Immature natural killer cell (primary cell): ENCODE measurements around the gene UPK3A. TPM values are rescaled to one million over a fixed set of nuclear protein-coding genes. Genes with fewer than 3 reads are reported as not detected.
A peak's percentile ranks its signal among the peaks of the same experiment; 100 is the strongest.

Experiments used
- DNase-seq, 3 donors: peaks; one replicate each; pipeline ENCODE4 v3.0.0; 2022; ENCODE audit warnings: mixed read lengths in 1 of 3
- H3K27ac Mint-ChIP-seq, 6 donors: one replicate each; pipeline ENCODE4 v1.8.0; 2020; ENCODE audit warnings: mixed read lengths in 6 of 6, mild to moderate bottlenecking in 5 of 6, inconsistent platforms in 4 of 6, moderate library complexity in 3 of 6
- H3K27me3 Mint-ChIP-seq, 3 donors: one replicate each; pipeline ENCODE4 v1.8.0; 2020 to 2021; ENCODE audit warnings: low read depth in 3 of 3, mild to moderate bottlenecking in 3 of 3, mixed read lengths in 3 of 3, moderate library complexity in 3 of 3, inconsistent platforms in 1 of 3
- H3K36me3 Mint-ChIP-seq, 3 donors: one replicate each; pipeline ENCODE4 v1.8.0; 2020; ENCODE audit warnings: mixed read lengths in 3 of 3, inconsistent platforms in 2 of 3, mild to moderate bottlenecking in 2 of 3
- H3K4me1 Mint-ChIP-seq, 2 donors: one replicate each; pipeline ENCODE4 v1.8.0; 2020; ENCODE audit warnings: inconsistent platforms in 2 of 2, mild to moderate bottlenecking in 2 of 2, mixed read lengths in 2 of 2, moderate library complexity in 1 of 2
- H3K4me3 Mint-ChIP-seq, 5 donors: one replicate each; pipeline ENCODE4 v1.8.0; 2020; ENCODE audit warnings: mild to moderate bottlenecking in 5 of 5, mixed read lengths in 5 of 5, inconsistent platforms in 3 of 5, moderate library complexity in 3 of 5
- H3K9me3 Mint-ChIP-seq, 6 donors: one replicate each; pipeline ENCODE4 v1.8.0; 2020; ENCODE audit warnings: mild to moderate bottlenecking in 6 of 6, mixed read lengths in 6 of 6, inconsistent platforms in 4 of 6, moderate library complexity in 3 of 6
- polyA plus RNA-seq, 3 donors: library from polyadenylated mRNA; unstranded; fragments of 300-500 nt; fragmentation: Illumina TruSeq; gene quantifications; one replicate each; pipeline ENCODE4 v1.2.3, GENCODE V29; 2021

The UPK3A gene
- polyA plus RNA-seq, 3 donors from 2014 or later, result 2.7 to 6.4 TPM; not detected in 1

DNA sequence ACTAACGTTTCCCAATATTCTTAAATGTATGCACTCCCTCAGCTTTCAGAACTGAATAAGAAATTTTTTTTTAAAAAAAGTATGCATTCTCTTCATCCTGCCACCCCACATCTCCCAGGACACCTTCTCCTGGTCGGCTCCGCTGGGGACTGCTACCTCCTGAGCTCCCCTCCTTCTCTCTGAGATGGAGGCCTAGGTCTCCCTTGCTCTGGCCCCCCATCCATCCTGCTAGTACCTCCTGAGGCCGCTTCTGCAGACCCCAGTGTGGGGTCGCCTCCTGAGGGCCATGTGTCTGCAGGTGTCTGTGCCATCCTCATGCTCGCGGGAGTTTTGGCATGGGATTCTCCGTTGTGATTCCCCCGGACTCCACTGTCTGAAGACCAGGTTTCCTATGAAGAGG lies 52.8 kb downstream of the UPK3A start:
- Mint-ChIP-seq H3K27ac (no peak overlapping the region), H3K9me3 (no peaks in the 10 kb centered on the region), H3K4me1 (peaks cover 11 to 14% of the 10 kb centered on the region in 2 donors), H3K27me3 (peaks cover 0 to 5% (median 3%) of the 10 kb centered on the region in 3 donors), H3K36me3 (peaks cover 29 to 53% (median 44%) of the 10 kb centered on the region in 3 donors), H3K4me3 (no peak overlapping the region)
- DNase-seq, result no peak

DNA sequence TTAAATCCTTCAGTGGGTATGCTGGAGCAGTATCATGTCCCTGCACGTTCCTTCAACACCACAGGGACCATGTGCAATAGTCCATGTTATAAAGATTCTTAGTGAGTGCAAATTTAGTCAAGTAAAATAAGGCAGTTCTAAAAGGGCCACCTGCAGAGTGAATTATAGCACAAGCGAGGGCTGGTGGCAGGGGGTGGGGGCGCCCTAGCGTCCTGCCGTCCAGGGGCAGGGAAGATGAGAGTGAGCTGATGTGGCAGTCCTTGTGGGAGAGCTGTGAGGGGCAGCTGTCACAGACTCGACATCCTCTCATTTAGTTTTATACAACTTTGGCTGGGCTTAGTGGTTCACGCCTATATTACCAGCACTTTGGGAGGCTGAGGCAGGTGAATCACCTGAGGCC lies 54.0 kb downstream of the UPK3A start:
- Mint-ChIP-seq H3K4me3 (no peak overlapping the region), H3K9me3 (no peaks in the 10 kb centered on the region), H3K27ac (no peak overlapping the region), H3K27me3 (peaks cover 0 to 5% (median 3%) of the 10 kb centered on the region in 3 donors), H3K4me1 (peaks cover 10 to 12% of the 10 kb centered on the region in 2 donors), H3K36me3 (peaks cover 24 to 53% (median 38%) of the 10 kb centered on the region in 3 donors)
- DNase-seq, result no peak

DNA sequence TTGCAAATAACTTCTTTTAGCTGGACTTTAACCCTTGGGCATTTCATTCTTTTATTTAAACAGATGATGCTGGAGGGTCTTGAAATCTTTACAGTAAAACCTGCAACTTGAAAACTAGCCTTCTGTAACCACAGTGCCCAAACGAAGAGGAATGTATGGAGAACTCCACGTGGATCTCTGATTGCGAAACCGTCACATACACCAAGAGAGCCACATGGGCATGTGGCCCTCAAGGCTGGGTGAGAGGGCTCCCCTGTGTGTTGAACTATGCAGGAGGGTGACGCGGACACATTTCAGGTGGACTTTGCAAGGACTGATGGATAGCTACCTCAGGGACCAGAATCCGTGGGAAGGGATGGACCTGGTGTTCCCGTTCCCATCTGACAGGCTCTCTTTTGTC lies 55.6 kb downstream of the UPK3A start:
- Mint-ChIP-seq H3K36me3 (peaks cover 22 to 46% (median 35%) of the 10 kb centered on the region in 3 donors), H3K27me3 (peaks cover 0 to 5% (median 2%) of the 10 kb centered on the region in 3 donors), H3K9me3 (no peaks in the 10 kb centered on the region), H3K4me1 (peaks cover 0 to under 1% of the 10 kb centered on the region in 2 donors), H3K27ac (no peak overlapping the region), H3K4me3 (no peak overlapping the region)
- no peak for DNase-seq

DNA sequence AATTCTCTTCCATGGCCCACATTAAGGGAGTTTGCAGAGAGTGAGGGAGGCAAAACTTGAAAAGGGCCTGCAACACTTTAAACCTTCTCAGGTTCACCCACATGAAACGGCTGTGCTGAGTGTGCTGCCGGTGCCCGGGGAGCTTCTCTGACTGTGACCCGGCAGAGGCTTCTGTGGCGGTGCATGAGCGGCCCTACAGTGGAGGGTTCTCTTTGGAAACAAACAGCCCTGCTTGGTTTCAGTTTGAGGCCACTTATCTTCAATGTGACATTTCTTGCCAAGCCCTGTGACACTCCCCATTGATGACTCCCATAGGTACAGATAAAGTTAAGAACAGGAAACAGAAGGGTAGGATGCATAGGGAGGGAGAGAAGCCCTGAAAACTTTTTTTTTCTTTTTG lies 56.7 kb downstream of the UPK3A start:
- no peak overlapping the region for H3K27ac Mint-ChIP-seq
- no peaks in the 10 kb centered on the region for H3K4me1 Mint-ChIP-seq
- peaks cover 0 to 5% (median 2%) of the 10 kb centered on the region in 3 donors for H3K27me3 Mint-ChIP-seq
- no peak for DNase-seq
- H3K4me3 Mint-ChIP-seq, result no peak overlapping the region
- H3K36me3 Mint-ChIP-seq, result peaks cover 20 to 35% (median 30%) of the 10 kb centered on the region in 3 donors
- H3K9me3 Mint-ChIP-seq, result no peaks in the 10 kb centered on the region

DNA sequence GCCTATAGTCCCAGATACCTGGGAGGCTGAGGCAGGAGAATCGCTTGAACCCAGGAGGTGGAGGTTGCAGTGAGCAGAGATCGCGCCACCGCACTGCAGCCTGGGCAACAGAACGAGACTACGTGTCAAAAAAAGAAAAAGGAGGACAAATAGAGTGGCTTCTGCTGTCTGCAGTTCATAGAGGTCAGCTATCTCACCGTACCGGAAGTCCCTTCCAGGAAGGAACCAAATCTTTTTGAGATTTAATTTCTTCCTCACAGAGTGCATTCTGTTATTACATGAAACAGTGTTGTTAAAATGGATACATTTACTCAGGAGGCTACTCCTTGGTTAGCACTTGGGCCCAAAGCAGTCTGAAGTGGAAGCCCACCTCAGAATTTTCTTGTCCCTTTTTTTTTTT lies 58.4 kb downstream of the UPK3A start:
- peaks cover 0 to 5% (median 2%) of the 10 kb centered on the region in 3 donors for H3K27me3 Mint-ChIP-seq
- H3K36me3 Mint-ChIP-seq, result peaks cover 13 to 21% (median 18%) of the 10 kb centered on the region in 3 donors
- H3K4me1 Mint-ChIP-seq, result no peaks in the 10 kb centered on the region
- H3K9me3 Mint-ChIP-seq, result no peaks in the 10 kb centered on the region
- no peak overlapping the region for H3K4me3 Mint-ChIP-seq
- H3K27ac Mint-ChIP-seq, result no peak overlapping the region
- DNase-seq, result no peak

DNA sequence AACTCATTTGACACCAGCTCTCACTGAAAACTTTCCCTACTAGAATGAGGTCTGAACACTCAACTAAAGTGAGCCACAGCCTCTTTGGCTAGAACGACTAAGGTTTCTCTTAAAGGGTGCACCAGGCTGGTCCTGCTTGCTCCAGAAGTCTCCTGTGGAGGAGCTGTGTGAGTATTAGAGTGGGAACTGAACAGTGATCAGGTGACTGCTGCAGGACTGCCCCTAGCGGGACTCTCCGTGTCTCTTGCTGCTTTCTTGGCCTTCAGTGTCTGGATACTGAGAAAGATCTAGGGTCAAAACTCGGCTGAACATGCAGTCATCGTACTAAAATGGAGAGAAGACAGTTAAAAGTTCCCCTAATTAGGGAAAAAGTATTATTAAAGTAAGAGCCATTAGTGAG lies 59.6 kb downstream of the UPK3A start:
- Mint-ChIP-seq H3K27ac (peak overlapping the region in 1 of 6 donors; percentile 26), H3K4me3 (no peak overlapping the region), H3K4me1 (no peaks in the 10 kb centered on the region), H3K9me3 (no peaks in the 10 kb centered on the region), H3K36me3 (peaks cover 12 to 18% (median 17%) of the 10 kb centered on the region in 3 donors), H3K27me3 (peaks cover 0 to 5% (median 2%) of the 10 kb centered on the region in 3 donors)
- no peak for DNase-seq

Other genes with a start within 250 kb of the UPK3A start
- gene NUP50, start 121.0 kb upstream of the UPK3A start, polyA plus RNA-seq, result 10 to 100 TPM; 16.6 to 56.0 (median 26.1) TPM
- gene KIAA0930, start 44.1 kb upstream of the UPK3A start, polyA plus RNA-seq, result 1 to 10 TPM; 2.2 to 6.2 (median 4.5) TPM
- gene FAM118A, start 25.0 kb downstream of the UPK3A start, polyA plus RNA-seq, result 10 to 100 TPM; 10.6 to 33.9 (median 14.7) TPM
- gene SMC1B, start 128.7 kb downstream of the UPK3A start, polyA plus RNA-seq, result under 1 TPM in 1 of 3 donors, not detected in 2; 0.21 TPM
- under 1 TPM in 1 of 3 donors, not detected in 2; 0.13 TPM for gene RIBC2, start 128.7 kb downstream of the UPK3A start, polyA plus RNA-seq
- not detected for gene FBLN1, start 217.9 kb downstream of the UPK3A start, polyA plus RNA-seq